Effector CD8-positive, alpha-beta T cell (primary cell): Measurements from ENCODE around the gene SCN5A.

Experiments
- DNase-seq: peaks from one replicate; lab custom pipeline; 2025; lab: John Stamatoyannopoulos, UW

The SCN5A gene

GRCh38 chr3:38500688-38501417 lies 148.6 kb downstream of the SCN5A start:
- no peak for DNase-seq
